GM21825 (cell line): ENCODE measurements around the gene ZNF653.

Experiments used
- ATAC-seq: cut with Tn5 transposase; IDR thresholded peaks from one replicate; pipeline ENCODE4 v1.9.1; 2021; ENCODE audit warnings: mild to moderate bottlenecking, moderate library complexity; ENCODE audit not compliant: unreplicated experiment

Gene ZNF653

DNA sequence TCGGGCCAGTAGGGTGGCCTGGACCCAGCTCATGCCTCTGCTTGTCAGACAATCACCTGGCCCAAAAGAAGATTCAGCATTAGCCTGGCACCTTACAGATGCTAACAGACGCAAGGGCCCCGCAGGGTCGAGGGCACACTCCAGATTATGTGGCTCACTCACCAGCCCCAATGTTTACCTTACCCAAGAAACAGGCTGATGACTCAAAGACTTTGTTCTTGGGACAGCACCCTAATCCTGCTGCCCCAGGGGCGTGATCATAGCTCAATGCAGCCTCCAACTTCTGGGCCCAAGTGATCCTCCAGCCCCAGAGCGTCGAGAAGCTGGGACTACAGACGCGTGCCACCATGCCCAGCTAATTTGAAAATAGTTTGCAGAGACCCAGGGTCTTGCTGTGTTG is 13.5 kb upstream of the ZNF653 start:
- ATAC-seq: no peak

DNA sequence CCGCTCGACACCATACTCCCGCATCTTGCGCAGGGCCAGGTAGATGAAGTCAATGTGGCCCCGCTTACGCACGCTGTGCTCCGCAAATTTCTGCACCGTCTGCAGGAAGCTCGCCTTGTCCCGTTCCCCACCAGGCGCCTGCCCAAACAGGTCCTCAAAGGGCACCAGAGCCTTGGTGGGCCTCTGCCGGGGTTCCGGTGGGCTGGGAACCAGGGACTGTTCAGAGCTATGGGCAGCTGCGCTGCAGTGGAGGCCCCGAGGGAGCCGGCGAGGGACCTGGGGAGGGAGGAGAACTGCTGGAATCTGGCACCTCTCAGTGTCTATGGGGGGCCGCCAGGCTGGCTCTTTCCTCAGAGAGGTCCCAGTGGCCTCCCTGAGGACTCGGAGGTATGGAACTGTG is 8.3 kb upstream of the ZNF653 start:
- ATAC-seq: no peak

DNA sequence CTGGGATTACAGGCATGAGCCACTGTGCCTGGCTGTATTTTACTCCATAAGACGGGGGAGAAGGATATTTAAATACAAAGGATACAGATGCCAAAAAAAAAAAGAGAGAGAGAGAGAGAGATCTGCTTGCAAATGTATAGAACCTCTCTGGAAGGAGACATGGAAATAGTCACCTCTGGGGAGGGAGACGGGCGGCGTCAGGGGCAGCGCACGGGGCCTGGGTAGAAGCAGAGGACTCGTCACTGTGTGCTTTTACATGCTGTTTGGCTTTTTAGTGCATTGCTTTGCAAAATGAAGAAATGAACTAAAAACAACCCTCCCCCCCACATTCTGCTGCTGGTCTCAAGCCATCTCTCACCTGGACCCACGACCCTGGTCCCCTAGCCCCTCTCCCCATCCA is 4.8 kb upstream of the ZNF653 start:
- no peak for ATAC-seq

DNA sequence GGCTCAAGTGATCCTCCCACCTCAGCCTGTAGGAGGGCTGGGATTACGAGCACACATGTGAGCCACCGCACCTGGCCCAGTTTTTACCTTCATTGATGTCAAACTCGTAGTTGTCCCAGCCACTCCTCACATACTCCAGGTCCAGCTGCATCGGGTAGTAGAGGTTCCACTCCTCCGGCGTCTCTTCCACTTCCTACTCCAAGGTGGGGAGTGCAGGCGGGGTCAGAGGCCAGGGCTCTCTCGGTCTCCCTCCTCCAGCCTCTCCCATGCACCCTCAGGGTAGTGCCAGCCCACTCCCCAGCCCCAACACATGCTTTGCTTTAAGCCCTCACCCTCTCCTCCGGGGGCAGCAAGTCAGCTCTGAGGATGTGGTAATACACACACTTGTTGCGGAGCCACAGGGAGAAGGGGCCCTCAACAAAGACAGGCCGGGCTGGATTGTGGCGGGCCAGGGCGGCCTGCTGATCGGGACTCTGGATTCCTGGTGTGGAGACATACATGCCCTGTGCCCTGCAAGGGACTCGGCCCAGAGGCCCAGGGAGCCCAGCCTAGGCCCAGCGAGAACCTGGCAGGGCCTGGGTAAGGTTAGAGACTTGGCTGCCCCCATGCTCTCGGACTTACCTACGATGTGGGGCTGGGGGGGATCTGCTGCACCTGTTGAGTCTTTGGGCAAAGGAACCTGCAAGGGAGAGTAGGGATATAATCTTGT is 1.9 kb upstream of the ZNF653 start:
- ATAC-seq: no peak

DNA sequence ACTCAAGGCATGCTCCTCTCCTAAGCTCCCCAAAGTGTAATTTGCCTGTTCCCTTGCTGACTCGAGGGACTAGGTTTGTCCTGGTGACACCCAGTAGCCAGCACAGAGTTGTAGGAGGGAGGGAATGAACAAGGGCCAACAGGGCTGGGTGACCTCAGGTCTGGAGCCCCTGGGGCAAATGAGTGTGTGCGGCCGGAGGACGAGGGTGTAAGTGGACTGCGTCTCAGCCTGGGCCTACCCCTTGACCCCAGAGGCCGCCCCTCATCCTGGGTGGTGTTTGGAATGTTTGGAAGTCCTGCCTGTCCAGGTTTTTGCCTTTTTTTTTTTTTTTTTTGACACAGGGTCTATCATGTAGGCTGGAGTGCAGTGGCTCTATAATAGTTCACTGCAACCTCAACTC is 1.3 kb upstream of the ZNF653 start:
- ATAC-seq: no peak

DNA sequence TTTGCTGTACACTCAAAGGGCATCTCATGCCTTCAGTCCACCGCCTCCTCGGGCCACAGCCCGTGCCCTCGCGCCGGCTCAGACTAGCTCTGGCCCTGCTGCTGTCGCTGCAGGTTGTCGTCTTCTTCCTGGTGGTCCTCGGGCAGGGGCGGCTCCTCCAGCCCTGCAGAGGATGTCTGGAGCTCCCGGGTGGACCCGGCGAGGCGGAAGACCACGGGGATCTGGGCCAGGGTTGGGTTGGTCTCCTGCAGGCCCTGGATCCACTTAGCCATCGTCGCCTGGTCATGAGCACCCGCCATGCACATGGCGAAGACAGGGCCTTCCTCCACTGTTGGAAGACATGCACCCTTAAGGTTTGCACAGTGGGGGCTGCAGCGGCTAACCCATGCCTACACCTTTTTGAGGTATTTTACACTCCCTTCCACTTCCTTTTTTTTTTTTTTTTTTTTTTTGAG is 489 bp upstream of the ZNF653 start:
- peak; percentile 21 for ATAC-seq

DNA sequence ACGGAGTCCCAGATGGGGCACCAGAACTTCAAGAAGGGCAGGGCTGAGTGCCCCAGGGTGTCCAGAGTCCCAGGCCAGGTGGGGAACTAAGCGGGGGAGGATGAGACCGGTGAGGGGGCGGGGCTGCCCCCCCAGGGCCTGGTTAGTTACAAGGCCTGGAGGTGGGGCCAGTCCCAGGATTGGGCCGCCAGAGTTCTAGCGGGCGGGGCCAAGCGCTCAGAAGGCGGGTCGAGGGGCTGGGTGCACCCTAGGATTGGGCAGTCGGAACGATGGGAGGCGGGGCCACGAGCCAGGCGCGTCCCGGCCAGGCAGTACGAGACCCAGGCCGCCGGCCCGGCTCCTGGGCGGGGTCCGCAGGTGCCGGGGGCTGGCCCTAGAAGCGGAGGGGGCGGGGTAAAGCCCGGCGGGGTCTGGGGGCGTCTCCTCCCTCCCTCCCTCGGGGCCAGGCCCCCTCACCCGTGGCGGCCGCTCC is 571 bp downstream of the ZNF653 start:
- peak; percentile 82 for ATAC-seq

DNA sequence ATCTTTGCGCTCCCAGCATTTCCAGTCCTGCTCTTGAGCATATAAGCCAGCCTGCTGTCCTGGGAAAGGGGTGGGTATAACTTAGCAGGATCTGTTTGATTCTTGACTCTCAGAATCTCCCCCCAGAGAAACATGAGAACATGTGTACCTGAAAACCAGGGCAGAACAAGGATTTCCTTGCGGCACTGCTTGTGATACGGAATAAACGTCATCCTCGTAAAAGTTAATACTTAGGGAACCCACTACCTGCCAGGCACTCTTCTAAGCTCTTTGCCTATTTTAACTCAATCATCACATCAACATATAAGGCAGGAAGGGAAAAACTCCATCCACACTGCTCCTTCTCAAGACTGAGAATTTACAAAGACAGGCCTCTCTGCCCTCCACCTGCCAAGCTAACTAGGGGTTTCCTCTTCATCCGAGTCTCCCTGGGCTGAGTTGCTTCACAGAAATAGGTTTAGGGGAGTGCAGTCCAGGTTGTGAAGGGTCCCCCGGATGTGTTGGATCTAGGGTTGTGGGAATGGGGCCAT is 1.1 kb downstream of the ZNF653 start:
- no peak for ATAC-seq

DNA sequence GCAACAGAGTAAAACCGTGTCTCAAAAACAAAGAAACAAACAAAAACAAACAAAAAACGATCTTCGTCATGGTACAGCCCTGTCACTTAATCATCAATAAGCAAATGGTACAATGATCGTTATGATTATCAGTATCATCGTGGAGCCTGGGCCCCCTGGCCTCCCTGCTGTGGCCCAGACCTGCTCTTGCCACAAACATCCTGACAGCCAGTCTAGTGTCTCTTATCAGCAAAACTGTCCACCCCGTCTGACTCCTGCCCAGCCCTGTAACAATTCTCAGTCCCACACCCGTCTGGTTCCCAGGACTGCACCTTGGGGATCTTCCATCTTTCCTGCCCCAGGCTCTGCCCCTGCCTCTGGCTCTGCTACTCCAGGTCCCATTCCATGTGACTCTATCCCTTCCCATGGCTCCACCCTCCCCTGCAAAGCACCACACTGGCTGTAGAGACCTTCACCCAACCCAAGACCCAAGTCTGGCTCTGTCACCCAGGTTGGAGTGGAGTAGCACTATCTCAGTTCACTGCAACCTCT is 5.7 kb downstream of the ZNF653 start:
- no peak for ATAC-seq

DNA sequence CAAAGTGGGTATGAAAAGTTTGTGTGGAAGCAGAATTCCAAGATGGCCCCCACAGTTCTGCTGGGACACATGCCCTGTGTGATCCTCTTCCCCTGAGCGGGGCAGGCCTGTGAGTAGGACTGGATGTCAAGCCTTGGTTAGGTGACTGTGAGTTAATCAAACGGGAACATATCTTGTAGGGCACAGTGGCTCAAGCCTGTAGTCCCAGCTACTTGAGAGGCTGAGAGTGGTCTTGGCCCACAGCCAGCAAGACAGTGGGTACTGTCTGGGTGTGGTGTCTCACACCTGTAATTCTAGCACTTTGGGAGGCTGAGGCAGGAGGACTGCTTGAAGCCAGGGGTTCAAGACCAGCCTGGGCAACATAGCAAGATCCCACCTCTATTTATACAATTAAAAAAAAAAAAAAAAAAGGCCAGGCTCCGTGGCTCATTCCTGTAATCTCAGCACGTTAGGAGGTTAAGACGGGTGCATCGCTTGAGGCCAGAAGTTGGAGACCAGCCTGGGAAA is 6.4 kb downstream of the ZNF653 start:
- no peak for ATAC-seq

DNA sequence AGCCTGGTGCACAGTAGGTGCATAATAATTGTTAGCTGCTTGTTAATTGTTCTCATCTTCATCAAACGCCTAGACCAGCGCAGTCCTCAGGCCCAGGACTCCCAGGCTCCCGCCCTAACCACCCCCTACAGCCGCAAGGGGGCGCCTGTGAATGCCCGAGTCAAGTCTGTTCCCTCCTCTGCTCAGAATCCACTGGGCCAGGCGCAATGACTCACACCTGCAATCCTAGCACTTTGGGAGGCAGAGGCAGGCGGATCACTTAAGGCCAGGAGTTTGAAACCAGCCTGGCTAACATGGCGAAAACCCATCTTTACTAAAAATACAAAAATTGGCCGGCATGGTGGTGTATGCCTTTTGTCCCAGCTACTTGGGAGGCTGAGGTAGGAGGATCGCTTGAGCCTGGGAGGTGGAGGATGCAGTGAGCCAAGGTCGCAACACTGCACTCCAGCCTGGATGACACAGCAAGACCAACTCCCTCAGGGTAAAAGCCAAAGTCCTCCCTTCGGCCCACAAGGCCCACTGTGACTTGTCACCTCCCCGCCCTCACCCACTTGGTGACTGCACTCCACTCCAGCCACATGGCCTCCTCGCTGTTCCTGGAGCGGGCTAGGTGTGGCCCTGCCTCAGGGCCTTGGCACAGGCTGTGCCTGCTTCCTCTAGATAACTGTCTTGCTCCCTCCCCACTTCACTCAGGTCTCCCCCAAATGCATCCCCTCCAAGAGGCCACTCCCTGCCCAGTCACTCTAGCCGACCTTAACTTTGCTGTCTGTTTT is 9.1 kb downstream of the ZNF653 start:
- no peak for ATAC-seq

DNA sequence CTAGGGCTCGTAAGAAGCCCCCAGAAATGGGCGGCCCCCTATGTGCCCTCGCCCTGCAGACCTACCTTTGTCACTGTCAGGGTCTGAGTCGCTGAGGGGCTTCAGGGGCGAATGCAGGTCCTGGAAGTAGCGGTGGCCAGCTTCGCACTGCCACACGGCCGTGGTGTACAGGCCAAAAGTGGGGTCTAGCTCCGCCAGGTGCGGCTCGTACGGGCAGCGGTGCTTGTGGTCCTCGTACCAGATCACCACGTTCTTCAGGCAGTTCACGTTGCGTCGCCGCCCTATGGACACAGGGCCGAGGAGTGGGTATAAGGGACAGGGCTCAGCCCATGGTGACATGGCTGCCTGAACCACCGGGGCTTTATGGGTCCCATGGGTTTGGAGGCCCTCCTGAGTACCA is 9.8 kb downstream of the ZNF653 start:
- ATAC-seq: no peak

DNA sequence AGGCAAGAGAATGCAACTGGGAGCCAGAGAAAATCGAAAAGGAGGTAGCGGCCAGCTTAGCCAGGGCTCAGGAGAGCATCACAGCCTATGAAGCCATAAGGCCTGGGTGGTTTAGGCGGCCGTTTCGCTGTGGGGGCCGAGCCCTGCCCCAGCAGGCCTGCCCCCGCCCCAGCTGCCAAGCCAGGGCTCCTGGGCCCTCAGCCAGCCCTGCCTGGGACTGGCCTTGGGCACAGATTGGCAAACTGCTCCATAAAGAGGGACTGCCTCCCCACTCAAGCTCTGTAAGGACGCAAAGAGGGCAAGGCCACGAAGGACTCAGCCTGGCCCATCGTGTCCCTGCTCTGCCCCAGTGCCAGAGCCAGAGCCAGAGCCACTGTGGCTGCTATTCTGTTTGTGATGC is 10.2 kb downstream of the ZNF653 start:
- ATAC-seq: no peak

DNA sequence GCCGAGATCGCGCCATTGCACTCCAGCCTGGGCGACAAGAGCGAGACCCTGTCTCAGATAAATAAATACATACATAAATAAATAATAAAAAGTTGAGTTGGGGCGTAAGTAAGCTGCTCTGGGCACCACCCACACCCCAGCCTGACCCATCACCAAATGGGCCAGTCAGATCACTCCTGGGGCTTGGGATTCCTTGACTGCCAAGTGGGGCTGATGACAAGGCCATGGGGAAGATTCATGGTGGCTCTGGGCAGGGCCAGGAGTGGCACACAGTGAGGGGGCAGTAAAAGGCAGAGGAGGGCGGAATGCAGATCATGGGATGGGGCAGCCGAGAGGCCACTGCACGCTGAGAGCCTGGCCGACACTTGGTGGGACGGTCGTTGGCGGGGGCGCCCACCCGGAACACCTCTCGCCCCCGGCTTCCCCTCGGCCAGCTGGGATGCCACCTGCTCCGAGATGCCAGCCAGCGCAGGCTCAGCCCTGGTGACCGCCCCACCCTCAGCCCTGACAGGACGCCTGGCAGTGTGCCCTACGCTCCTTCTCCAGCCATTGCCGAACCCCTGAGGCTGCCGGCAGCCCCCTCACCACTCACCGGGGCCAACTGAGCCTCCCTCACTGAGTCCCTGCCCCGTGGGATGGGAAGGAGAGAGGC is 10.9 kb downstream of the ZNF653 start:
- no peak for ATAC-seq

DNA sequence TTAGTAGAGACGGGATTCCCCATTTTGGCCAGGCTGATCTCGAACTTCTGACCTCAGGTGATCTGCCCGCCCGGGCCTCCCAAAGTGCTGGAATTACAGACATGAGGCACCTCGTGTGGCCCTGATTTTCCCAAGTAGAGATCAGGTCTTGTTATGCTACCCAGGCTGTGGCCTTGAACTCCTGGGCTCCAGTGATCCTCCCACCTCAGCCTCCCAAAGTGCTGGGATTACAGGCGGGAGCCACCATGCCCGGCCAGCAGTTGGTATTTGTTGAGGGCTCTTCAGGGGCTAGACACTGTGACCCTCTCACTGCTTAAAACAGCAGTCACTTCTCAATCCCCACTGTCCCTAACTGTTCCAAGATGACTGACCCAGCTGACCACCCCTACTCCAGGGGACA is 16.3 kb downstream of the ZNF653 start:
- ATAC-seq: no peak

DNA sequence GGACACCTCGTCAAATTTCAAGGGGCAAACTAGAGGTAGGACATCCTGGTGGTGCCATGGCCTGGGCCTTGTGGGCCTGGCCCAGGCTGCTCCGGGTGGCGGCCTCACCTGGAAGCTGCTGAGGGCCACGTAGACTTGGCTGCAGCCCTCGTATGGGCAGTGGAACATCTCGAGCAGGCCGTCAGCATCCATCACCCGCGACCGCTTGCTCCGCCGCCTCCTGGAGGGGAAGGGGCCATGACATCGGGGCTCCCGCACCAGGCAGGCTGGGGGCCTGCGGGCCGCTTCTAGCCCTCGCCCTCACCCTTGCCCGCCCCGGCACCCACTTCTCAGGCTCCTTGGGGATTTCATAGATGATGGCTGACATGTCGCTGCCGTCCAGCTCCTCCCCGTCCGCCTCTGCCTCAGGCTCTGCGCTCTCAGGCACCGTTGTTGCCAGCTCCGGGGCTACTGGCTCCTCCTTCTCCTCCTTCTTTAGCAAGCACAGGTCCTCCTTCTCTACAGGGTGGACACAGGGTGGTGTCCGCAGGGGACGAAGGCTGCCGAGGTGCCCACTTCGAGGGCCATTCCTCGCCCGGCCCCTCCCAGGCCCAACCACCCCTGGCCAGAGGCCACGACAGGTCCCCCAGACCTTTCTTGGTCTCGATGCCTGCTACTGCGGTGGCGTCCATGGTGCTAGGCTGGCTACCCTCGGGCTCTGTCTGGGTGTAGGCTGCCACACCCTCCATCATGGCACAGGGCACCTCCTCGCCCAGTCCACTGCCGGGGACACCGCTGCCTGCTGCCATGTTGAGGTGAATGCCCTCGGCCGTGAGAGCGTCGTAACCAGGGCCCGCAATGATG is 18.8 kb downstream of the ZNF653 start:
- no peak for ATAC-seq

DNA sequence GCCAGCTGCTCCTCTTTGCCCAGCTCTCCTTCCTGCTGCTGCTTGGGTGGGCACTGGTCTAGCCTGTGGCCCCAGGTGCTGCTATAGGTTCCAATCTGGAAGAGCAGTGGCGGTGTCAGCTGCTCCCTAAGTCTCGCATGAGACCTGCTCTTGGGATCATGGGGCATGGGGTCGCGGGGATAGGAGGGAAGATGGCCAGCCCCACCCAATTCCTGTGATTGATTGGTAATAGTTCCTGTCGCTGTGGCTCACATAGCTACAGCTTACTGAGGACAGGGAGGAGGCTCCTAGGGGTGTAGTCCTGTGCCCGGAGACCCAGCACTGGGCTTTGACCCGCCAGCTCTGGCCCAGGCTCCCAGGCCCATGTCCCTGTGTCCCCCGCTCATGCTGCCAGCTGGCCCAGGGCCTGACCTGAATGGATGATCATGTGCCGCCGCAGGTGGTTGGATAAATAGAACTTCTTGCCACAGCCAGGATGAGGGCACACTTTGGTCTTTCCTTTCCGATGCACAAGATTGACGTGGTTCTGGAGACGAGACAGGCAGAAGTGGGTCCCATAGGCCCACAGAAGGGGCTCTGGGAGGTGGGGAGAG is 20.3 kb downstream of the ZNF653 start:
- ATAC-seq: no peak

DNA sequence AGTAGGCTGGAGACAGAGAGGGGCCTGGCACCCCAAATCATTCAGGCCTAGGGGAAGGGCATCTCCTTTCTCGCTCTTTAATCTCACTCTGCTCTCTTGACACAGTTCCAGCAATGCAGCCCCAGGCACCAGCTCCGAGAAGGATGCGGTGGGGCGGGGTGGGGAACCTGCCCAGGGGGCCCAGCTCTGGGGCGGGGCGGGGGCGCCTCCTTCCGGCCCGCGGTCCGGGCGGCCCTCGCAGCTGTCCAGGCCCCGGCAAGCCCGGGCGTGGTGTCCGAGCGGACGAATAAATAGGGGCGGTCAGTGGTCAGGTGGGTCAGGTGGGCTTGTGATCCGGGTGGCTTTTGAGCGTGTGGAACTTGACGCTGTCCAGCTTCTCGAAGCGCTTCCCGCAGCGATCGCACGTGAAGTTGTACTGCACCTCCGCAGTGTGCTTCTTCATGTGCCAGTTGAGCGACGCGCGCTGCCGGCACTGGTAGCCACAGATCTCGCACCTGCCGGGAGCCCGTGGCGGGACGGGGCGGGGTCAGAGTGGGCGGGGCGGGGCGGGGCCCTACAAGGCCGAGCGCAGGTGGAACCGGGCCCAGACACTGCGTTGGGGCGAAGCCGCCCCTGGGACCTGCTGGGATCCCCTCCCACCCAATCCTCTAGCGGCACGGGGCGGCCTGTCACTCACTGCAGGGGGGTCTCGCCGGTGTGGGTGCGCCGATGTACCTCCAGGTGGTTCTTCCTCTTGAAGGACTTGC is 22.1 kb downstream of the ZNF653 start:
- ATAC-seq: no peak

DNA sequence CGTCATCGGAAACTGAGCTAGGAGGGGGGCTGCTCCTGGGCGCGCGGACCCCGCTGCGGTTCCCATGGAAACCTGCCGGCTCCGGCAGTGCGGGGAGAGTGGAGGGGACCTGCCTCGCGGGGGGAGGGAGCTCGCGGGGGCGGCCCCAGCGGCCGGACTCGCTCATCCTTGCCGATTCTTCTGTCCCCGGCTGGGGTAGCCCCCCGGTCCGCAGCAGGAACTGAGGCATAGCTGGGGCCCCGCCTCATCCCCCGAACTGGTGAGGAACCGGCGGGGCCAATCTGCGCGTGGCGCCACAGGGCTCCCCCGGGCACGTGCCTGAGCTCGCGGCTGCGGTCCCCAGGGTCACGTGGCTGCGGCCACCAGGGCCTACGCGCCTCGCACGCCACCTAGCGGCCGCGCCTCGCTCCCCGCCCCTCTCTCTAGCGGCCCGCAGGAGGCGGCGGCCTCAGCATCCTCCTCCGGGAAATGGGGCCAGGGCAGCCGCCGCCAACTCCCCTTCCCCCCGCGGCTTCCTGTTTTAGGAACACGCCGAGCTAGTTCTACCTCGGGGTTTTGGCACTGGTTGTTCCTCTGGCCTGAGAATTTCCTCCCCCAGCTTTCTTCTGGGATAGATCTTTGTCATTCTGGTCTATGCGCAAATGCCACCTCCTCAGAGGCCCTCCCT is 23.1 kb downstream of the ZNF653 start:
- ATAC-seq: peak; percentile 52
